MM.1S (cell line): Measurements from ENCODE around the gene NRTN.

ENCODE experiments used
- CTCF ChIP-seq: fragments of 300-600 bp; sonication (generic); IDR thresholded peaks from 2 replicates; pipeline ENCODE4 v1.5.1; 2016; ENCODE audit warnings: antibody characterized with exemption, low read length, mixed read lengths
- EZH2 ChIP-seq: fragments of 300-600 bp; sonication (generic); optimal IDR thresholded peaks from 2 replicates; pipeline ENCODE3; 2017; ENCODE audit warnings: low read depth, mild to moderate bottlenecking, antibody characterized with exemption, low read length, mixed read lengths
- EZH2phosphoT487 ChIP-seq: fragments of 300-600 bp; sonication (generic); IDR thresholded peaks from 2 replicates; pipeline ENCODE4 v1.6.1; 2018; ENCODE audit warnings: antibody characterized with exemption, low read length

DNA sequence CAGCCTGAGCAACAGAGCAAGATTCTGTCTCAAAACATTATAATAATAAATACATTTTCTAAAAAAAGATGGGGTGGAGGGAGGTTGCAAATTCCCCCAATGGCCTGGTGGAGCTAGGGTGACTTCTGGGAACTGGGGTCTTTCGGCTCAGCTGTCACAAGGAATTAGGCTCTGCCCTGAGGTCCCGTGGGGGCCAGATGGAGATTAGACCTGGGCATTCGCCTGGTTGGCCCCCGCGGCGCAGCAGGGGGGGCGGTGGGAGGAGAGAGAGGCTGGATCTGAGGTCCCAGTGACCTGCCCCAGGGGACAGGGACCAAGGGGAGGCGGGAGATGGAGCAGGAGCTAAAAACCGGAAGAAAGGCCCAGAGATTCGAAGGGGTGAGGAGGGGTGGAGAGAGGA, 19.9 kb downstream of the NRTN start:
- TF ChIP-seq CTCF (no peak), EZH2 (no peak), EZH2phosphoT487 (no peak)
